Adrenal gland (tissue), 12 donors: ENCODE data around the gene ALB. TPM values are rescaled to one million over a fixed set of nuclear protein-coding genes. Genes with fewer than 3 reads are reported as not detected.

ENCODE experiments used
- DNase-seq, 7 donors: peaks; one replicate each; pipeline ENCODE4 v3.0.0-alpha.2; 2019 to 2020
- H3K27ac ChIP-seq, 5 donors: fragments of 200-600 bp; sonication (generic) in 4 of 5; 1 replicate in 3 of 5; 2 replicates in 2 of 5; pipeline versions ENCODE4 v1.5.1 to v1.8.0; 2016 to 2020; ENCODE audit warnings: mild to moderate bottlenecking in 1 of 5
- H3K27me3 ChIP-seq: fragments of 200-600 bp; 2 replicates; pipeline ENCODE4 v1.8.0; 2021
- H3K36me3 ChIP-seq, 2 donors: fragments of 200-600 bp; replicated peaks in 1 of 2; 1 replicate in 1 of 2; 2 replicates in 1 of 2; pipeline versions ENCODE4 v1.5.1 to v1.8.0; 2018 to 2022
- H3K4me1 ChIP-seq, 2 donors: fragments of 200-600 bp; replicated peaks in 1 of 2; 1 replicate in 1 of 2; 2 replicates in 1 of 2; pipeline versions ENCODE4 v1.5.1 to v1.8.0; 2018 to 2021
- H3K4me3 ChIP-seq, 4 donors: fragments of 200-600 bp; sonication (generic) in 3 of 4; one replicate each; pipeline ENCODE4 v1.5.1; 2016 to 2018
- H3K9me3 ChIP-seq, 3 donors: fragments of 200-600 bp; sonication (generic) in 1 of 3; replicated peaks in 1 of 3; 1 replicate in 2 of 3; 2 replicates in 1 of 3; pipeline versions ENCODE4 v1.5.1 to v1.8.0; 2016 to 2021
- CTCF ChIP-seq, 6 experiments: fragments of 450-650 bp in 4 of 6; fragments of 200-600 bp in 2 of 6; sonication (generic) in 1 of 6; IDR thresholded peaks; 1 replicate in 5 of 6; 2 replicates in 1 of 6; pipeline versions ENCODE4 v1.5.1 to v1.8.0; 2016 to 2021; ENCODE audit warnings: antibody characterized with exemption in 6 of 6, mild to moderate bottlenecking in 2 of 6, moderate library complexity in 1 of 6
- POLR2A ChIP-seq, 2 donors: fragments of 450-650 bp; IDR thresholded peaks; one replicate each; pipeline ENCODE4 v1.6.1; 2017; ENCODE audit warnings: antibody characterized with exemption in 2 of 2, mild to moderate bottlenecking in 2 of 2, moderate library complexity in 1 of 2
- WGBS, 4 donors: extraction: QIAGEN DNeasy Blood & Tissue Kit in 2 of 4; methylation state at CpG; one replicate each; pipeline versions ENCODE4 v1.1.5 to v1.1.7; 2013 to 2017; 5-methylcytosine and 5-hydroxymethylcytosine counted together
- intact Hi-C, 2 donors: fragments of 100-400 bp; cut with DNase I; formaldehyde crosslinking; loops; one replicate each; pipeline versions ENCODE4 v1.14.1 to v1.15.0; 2022 to 2023
- polyA plus RNA-seq, 3 donors: library from polyadenylated mRNA; stranded (reverse); fragments of 200-250 nt in 2 of 3; fragments of 350-450 nt in 1 of 3; fragmentation: Illumina TruSeq in 1 of 3; extraction: RNeasy Lipid Tissue Mini Kit (QIAGEN cat#74804) in 1 of 3; gene quantifications; one replicate each; pipeline ENCODE4 v1.2.3, GENCODE V29; 2013 to 2014
- total RNA-seq, 9 donors: library from RNA; depleted of rRNA in 4 of 9; stranded (reverse); fragments of >200 nt in 4 of 9; fragments of 120-200 nt in 1 of 9; fragmentation: NEBNext Ultra II Directional in 1 of 9; extraction: Animal tissue kit (Norgen Biotek cat#: 25700) in 1 of 9; gene quantifications; one replicate each; pipeline versions ENCODE4 v1.1.0 to v1.2.4, GENCODE V29; 2013 to 2023
- donor health status: healthy with polysubstance abuse.
- donor health status: Bipolar disorder and iron deficiency.
- donor health status: DM: yes; HTN: yes; CAD: no.
- donor health status: DM: no; HTN: no; CAD: no.
- donor health status: DM: no; HTN: no; CAD: no.
- donor health status: DM: yes; HTN: yes; CAD: no.

Gene ALB
- total and polyA plus RNA-seq, 12 donors = 0.61 to 38.5 (median 5.3) TPM; not detected in 3

GRCh38 chr4:73413294-73413755, 9.2 kb downstream of the ALB start:
- DNase-seq = no peak
- H3K4me1 ChIP-seq = no peaks in the 10 kb centered on the region
- intact Hi-C loops = no loop called here
- no peaks in the 10 kb centered on the region for H3K36me3 ChIP-seq
- no peaks in the 10 kb centered on the region for H3K9me3 ChIP-seq
- 75 to 89% (median 80%) methylated on average over 4 of the region's 4 CpGs for WGBS, 4 donors
- no peak overlapping the region for H3K27ac ChIP-seq
- H3K27me3 ChIP-seq = no peaks in the 10 kb centered on the region
- TF ChIP-seq CTCF (IDR thresholded peaks at IDR 0.05) (no peak), POLR2A (IDR thresholded peaks at IDR 0.05) (no peak)
- no peak overlapping the region for H3K4me3 ChIP-seq

GRCh38 chr4:73414936-73415271, 10.8 kb downstream of the ALB start:
- Histone ChIP-seq H3K27me3 (no peaks in the 10 kb centered on the region), H3K4me3 (no peak overlapping the region), H3K9me3 (no peaks in the 10 kb centered on the region), H3K4me1 (no peaks in the 10 kb centered on the region), H3K27ac (no peak overlapping the region), H3K36me3 (no peaks in the 10 kb centered on the region)
- no peak for DNase-seq
- intact Hi-C loops = no loop called here
- WGBS, 4 donors = 75 to 87% (median 83%) methylated on average over 2 of the region's 2 CpGs
- no peak for TF ChIP-seq POLR2A (IDR thresholded peaks at IDR 0.05)
- TF ChIP-seq CTCF (IDR thresholded peaks at IDR 0.05) = no peak

- H3K4me1 ChIP-seq = no peaks in the 10 kb centered on the region
- no peaks in the 10 kb centered on the region for H3K36me3 ChIP-seq
- no peak overlapping the region for H3K4me3 ChIP-seq
- no peaks in the 10 kb centered on the region for H3K9me3 ChIP-seq
- 81 to 88% (median 85%) methylated on average over 2 of the region's 2 CpGs for WGBS, 4 donors
- H3K27me3 ChIP-seq = no peaks in the 10 kb centered on the region
- no peak overlapping the region for H3K27ac ChIP-seq
- TF ChIP-seq POLR2A (IDR thresholded peaks at IDR 0.05) (no peak), CTCF (IDR thresholded peaks at IDR 0.05) (no peak)
- intact Hi-C loops = no loop called here
- DNase-seq = no peak
Measured at GRCh38 chr4:73415807-73416238, 11.7 kb downstream of the ALB start.

- no peak for DNase-seq
- no peak overlapping the region for H3K27ac ChIP-seq
- no peaks in the 10 kb centered on the region for H3K4me1 ChIP-seq
- WGBS, 4 donors = 75 to 80% (median 77%) methylated on average over 2 of the region's 2 CpGs
- H3K4me3 ChIP-seq = no peak overlapping the region
- intact Hi-C loops = no loop called here
- no peaks in the 10 kb centered on the region for H3K9me3 ChIP-seq
- no peaks in the 10 kb centered on the region for H3K27me3 ChIP-seq
- no peak for TF ChIP-seq POLR2A (IDR thresholded peaks at IDR 0.05)
- no peak for TF ChIP-seq CTCF (IDR thresholded peaks at IDR 0.05)
- H3K36me3 ChIP-seq = no peaks in the 10 kb centered on the region
Measured at GRCh38 chr4:73416423-73417087, 12.5 kb downstream of the ALB start.
